Pancreas (tissue), 10 donors: ENCODE data around the gene NUDT4. TPM values are rescaled to one million over a fixed set of nuclear protein-coding genes. Genes with fewer than 3 reads are reported as not detected.

Source experiments
- ATAC-seq, 4 donors: fragments of 200-7000 bp; cut with Tn5 transposase; one replicate each; pipeline versions ENCODE4 v1.8.0 to v1.9.1; 2020; ENCODE audit warnings: mild to moderate bottlenecking in 4 of 4, moderate library complexity in 4 of 4
- DNase-seq, 6 donors: peaks; one replicate each; pipeline ENCODE4 v3.0.0-alpha.2; 2020
- FAIRE-seq: peaks from 2 replicates; lab custom pipeline; 2012; peaks lifted over from hg19 to GRCh38; lab: Jason Lieb, UNC
- H3K27ac ChIP-seq, 4 donors: fragments of 200-600 bp; sonication (generic); 1 replicate in 3 of 4; 2 replicates in 1 of 4; pipeline versions ENCODE4 v1.5.0 to v1.8.0; 2020
- H3K27me3 ChIP-seq, 4 donors: fragments of 200-600 bp; one replicate each; pipeline ENCODE4 v1.8.0; 2021
- H3K36me3 ChIP-seq, 3 donors: fragments of 200-600 bp; sonication (generic) in 1 of 3; one replicate each; pipeline versions ENCODE4 v1.5.0 to v1.8.0; 2020 to 2021
- H3K4me1 ChIP-seq, 3 donors: fragments of 200-600 bp; one replicate each; pipeline ENCODE4 v1.8.0; 2021
- H3K4me3 ChIP-seq, 4 donors: fragments of 200-600 bp; sonication (generic) in 2 of 4; one replicate each; pipeline versions ENCODE4 v1.5.0 to v1.8.0; 2020 to 2021
- H3K9me3 ChIP-seq, 4 donors: fragments of 200-600 bp; one replicate each; pipeline ENCODE4 v1.8.0; 2021
- WGBS, 2 donors: extraction: QIAGEN DNeasy Blood & Tissue Kit; methylation state at CpG; one replicate each; pipeline ENCODE4 v1.1.7; 2013; 5-methylcytosine and 5-hydroxymethylcytosine counted together
- intact Hi-C, 3 donors: fragments of 100-400 bp; cut with DNase I; formaldehyde crosslinking; loops; one replicate each; pipeline versions ENCODE4 v1.11.1 to v1.14.2; 2022
- polyA plus RNA-seq, 2 donors: library from polyadenylated mRNA; stranded (reverse); fragments of 200-250 nt; gene quantifications; one replicate each; pipeline ENCODE4 v1.2.3, GENCODE V29; 2013
- total RNA-seq, 6 donors: library from RNA; stranded (reverse); fragmentation: NEBNext Ultra II Directional in 4 of 6; extraction: Animal tissue kit (Norgen Biotek cat#: 25700) in 4 of 6; gene quantifications; one replicate each; pipeline versions ENCODE4 v1.2.1 to v1.2.4, GENCODE V29; 2021 to 2023
- TF ChIP-seq, protein P1 (sequence below), 4 donors: fragments of 200-600 bp; sonication (generic) in 3 of 4; IDR thresholded peaks; one replicate each; pipeline versions ENCODE4 v1.5.0 to v1.8.0; 2021; ENCODE audit warnings: antibody characterized with exemption in 4 of 4
- donor health status: healthy with polysubstance abuse.
- donor health status: DM: no; HTN: no; CAD: no; lungs with moderate emphysema.
- donor health status: DM: no; HTN: no; CAD: no.
- donor health status: control.
- donor health status: control.
- donor health status: Bipolar disorder and iron deficiency.
- donor health status: DM: yes; HTN: yes; CAD: no.
- donor health status: DM: no; HTN: no; CAD: no.
- donor health status: DM: no; HTN: no; CAD: no.
- donor health status: DM: yes; HTN: yes; CAD: no.

Gene NUDT4
- total and polyA plus RNA-seq, 8 donors: 16.0 to 77.5 (median 45.5) TPM

- 65 to 67% methylated on average over 8 of the region's 8 CpGs for WGBS, 2 donors
- peaks cover 22 to 49% (median 24%) of the 10 kb centered on the region in 3 donors for H3K4me1 ChIP-seq
- H3K27me3 ChIP-seq: no peaks in the 10 kb centered on the region
- DNase-seq: no peak
- ATAC-seq: no peak
- TF ChIP-seq, protein P1, sequence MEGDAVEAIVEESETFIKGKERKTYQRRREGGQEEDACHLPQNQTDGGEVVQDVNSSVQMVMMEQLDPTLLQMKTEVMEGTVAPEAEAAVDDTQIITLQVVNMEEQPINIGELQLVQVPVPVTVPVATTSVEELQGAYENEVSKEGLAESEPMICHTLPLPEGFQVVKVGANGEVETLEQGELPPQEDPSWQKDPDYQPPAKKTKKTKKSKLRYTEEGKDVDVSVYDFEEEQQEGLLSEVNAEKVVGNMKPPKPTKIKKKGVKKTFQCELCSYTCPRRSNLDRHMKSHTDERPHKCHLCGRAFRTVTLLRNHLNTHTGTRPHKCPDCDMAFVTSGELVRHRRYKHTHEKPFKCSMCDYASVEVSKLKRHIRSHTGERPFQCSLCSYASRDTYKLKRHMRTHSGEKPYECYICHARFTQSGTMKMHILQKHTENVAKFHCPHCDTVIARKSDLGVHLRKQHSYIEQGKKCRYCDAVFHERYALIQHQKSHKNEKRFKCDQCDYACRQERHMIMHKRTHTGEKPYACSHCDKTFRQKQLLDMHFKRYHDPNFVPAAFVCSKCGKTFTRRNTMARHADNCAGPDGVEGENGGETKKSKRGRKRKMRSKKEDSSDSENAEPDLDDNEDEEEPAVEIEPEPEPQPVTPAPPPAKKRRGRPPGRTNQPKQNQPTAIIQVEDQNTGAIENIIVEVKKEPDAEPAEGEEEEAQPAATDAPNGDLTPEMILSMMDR (IDR thresholded peaks at IDR 0.05): no peak
- no peaks in the 10 kb centered on the region for H3K9me3 ChIP-seq
- no peaks in the 10 kb centered on the region for H3K36me3 ChIP-seq
- no peak for FAIRE-seq
- intact Hi-C loops: no loop called here
- H3K27ac ChIP-seq: no peak overlapping the region
- no peak overlapping the region for H3K4me3 ChIP-seq
Observed at GRCh38 chr12:93425736-93426411, 48.1 kb downstream of the NUDT4 start.

GRCh38 chr12:93426412-93426805 is 48.7 kb downstream of the NUDT4 start:
- WGBS, 2 donors: 29 to 33% methylated on average over 1 of the region's 1 CpG
- intact Hi-C loops: no loop called here
- TF ChIP-seq, protein P1 (IDR thresholded peaks at IDR 0.05): no peak
- no peaks in the 10 kb centered on the region for H3K9me3 ChIP-seq
- FAIRE-seq: no peak
- no peak overlapping the region for H3K27ac ChIP-seq
- no peak for DNase-seq
- H3K4me1 ChIP-seq: peaks cover 24 to 52% (median 26%) of the 10 kb centered on the region in 3 donors
- H3K4me3 ChIP-seq: no peak overlapping the region
- no peak for ATAC-seq
- no peaks in the 10 kb centered on the region for H3K36me3 ChIP-seq
- no peaks in the 10 kb centered on the region for H3K27me3 ChIP-seq

GRCh38 chr12:93427779-93428564 is 50.2 kb downstream of the NUDT4 start:
- no peak for FAIRE-seq
- H3K4me3 ChIP-seq: no peak overlapping the region
- no peaks in the 10 kb centered on the region for H3K9me3 ChIP-seq
- H3K36me3 ChIP-seq: no peaks in the 10 kb centered on the region
- H3K4me1 ChIP-seq: peaks cover 24 to 50% (median 26%) of the 10 kb centered on the region in 3 donors
- TF ChIP-seq, protein P1 (IDR thresholded peaks at IDR 0.05): no peak
- ATAC-seq: peak in 2 of 4 donors; percentile 35 to 38
- no peak overlapping the region for H3K27ac ChIP-seq
- intact Hi-C loops: no loop called here
- no peak for DNase-seq
- no peaks in the 10 kb centered on the region for H3K27me3 ChIP-seq
- WGBS, 2 donors: 53 to 64% methylated on average over 5 of the region's 5 CpGs

DNA sequence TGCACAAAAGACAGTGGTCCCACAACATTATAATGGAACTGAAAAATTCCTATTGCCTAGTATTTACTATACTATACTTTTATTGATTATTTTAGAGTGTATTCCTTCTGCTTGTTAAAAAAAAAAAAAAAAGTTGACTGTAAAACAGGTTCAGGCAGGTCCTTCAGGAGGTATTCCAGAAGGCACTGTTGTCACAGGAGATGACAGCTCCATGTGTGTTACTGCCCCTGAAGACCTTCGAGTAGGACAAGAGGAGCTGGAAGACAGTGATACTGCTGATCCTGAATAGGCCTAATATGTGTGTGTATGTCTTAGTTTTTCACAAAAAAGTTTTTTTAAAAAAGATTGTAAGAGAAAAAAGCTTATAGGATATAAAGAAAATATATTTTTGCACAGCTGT is 51.7 kb downstream of the NUDT4 start:
- intact Hi-C loops: no loop called here
- H3K36me3 ChIP-seq: no peaks in the 10 kb centered on the region
- H3K27me3 ChIP-seq: no peaks in the 10 kb centered on the region
- no peak for FAIRE-seq
- H3K4me3 ChIP-seq: no peak overlapping the region
- WGBS, 2 donors: 17 to 25% methylated on average over 1 of the region's 1 CpG
- H3K27ac ChIP-seq: no peak overlapping the region
- no peaks in the 10 kb centered on the region for H3K9me3 ChIP-seq
- H3K4me1 ChIP-seq: peaks cover 17 to 47% (median 26%) of the 10 kb centered on the region in 3 donors
- ATAC-seq: peak in 1 of 4 donors; percentile 11
- TF ChIP-seq, protein P1 (IDR thresholded peaks at IDR 0.05): no peak
- no peak for DNase-seq
